Naive thymus-derived CD8-positive, alpha-beta T cell (primary cell): Measurements from ENCODE around the gene DDIAS. TPM values are rescaled to one million over a fixed set of nuclear protein-coding genes. Genes with fewer than 3 reads are reported as not detected.
A peak's percentile ranks its signal among the peaks of the same experiment; 100 is the strongest.
"Not testable (repeated sequence)": the region's sequence is repeated elsewhere in the genome, so short reads cannot be mapped to it uniquely, and the experiment has no call there.

Experiments
- ATAC-seq, 2 donors: fragments of 150-1000 bp; cut with Tn5 transposase in 1 of 2; sonication (Bioruptor Pico), chemical (Tn5 transposase) in 1 of 2; 1 replicate in 1 of 2; 2 replicates in 1 of 2; pipeline ENCODE4 v1.10.0; 2021; ENCODE audit warnings: mild to moderate bottlenecking in 2 of 2, moderate library complexity in 2 of 2
- POLR2A ChIA-PET: fragments of 350-600 bp; sonication (Branson Sonifier 250); formaldehyde crosslinking; loops from one replicate; lab custom pipeline; 2021; ENCODE audit warnings: antibody characterized with exemption; lab: Charles Lee
- DNase-seq, 10 donors: peaks; one replicate each; pipeline versions ENCODE4 v3.0.0 to v3.0.0-alpha.2; 2020 to 2022
- H3K27ac Mint-ChIP-seq, 10 donors: one replicate each; pipeline ENCODE4 v1.8.0; 2020 to 2022; ENCODE audit warnings: mild to moderate bottlenecking in 10 of 10, mixed read lengths in 10 of 10, moderate library complexity in 4 of 10, inconsistent platforms in 1 of 10
- H3K27me3 Mint-ChIP-seq, 5 donors: one replicate each; pipeline ENCODE4 v1.8.0; 2021 to 2022; ENCODE audit warnings: mixed read lengths in 5 of 5
- H3K36me3 Mint-ChIP-seq, 3 donors: one replicate each; pipeline ENCODE4 v1.8.0; 2020 to 2022; ENCODE audit warnings: mixed read lengths in 3 of 3, mild to moderate bottlenecking in 2 of 3, inconsistent platforms in 1 of 3
- H3K4me1 Mint-ChIP-seq, 4 donors: one replicate each; pipeline ENCODE4 v1.8.0; 2021 to 2022; ENCODE audit warnings: mixed read lengths in 4 of 4
- H3K4me3 Mint-ChIP-seq, 10 donors: one replicate each; pipeline ENCODE4 v1.8.0; 2020 to 2022; ENCODE audit warnings: mild to moderate bottlenecking in 10 of 10, mixed read lengths in 10 of 10, moderate library complexity in 6 of 10, inconsistent platforms in 1 of 10
- H3K9me3 Mint-ChIP-seq, 9 donors: one replicate each; pipeline ENCODE4 v1.8.0; 2020 to 2022; ENCODE audit warnings: mixed read lengths in 9 of 9, mild to moderate bottlenecking in 3 of 9, inconsistent platforms in 1 of 9, moderate library complexity in 1 of 9
- polyA plus RNA-seq, 3 donors: library from polyadenylated mRNA; unstranded; fragments of 300-500 nt; fragmentation: Illumina TruSeq; gene quantifications; one replicate each; pipeline ENCODE4 v1.2.3, GENCODE V29; 2021
- total RNA-seq, 8 experiments: library from RNA in 2 of 8; stranded (reverse) in 2 of 8; gene quantifications; one replicate each; pipeline ENCODE4 v1.2.3 and lab custom pipeline; 2021 to 2026

DDIAS gene, protein sequence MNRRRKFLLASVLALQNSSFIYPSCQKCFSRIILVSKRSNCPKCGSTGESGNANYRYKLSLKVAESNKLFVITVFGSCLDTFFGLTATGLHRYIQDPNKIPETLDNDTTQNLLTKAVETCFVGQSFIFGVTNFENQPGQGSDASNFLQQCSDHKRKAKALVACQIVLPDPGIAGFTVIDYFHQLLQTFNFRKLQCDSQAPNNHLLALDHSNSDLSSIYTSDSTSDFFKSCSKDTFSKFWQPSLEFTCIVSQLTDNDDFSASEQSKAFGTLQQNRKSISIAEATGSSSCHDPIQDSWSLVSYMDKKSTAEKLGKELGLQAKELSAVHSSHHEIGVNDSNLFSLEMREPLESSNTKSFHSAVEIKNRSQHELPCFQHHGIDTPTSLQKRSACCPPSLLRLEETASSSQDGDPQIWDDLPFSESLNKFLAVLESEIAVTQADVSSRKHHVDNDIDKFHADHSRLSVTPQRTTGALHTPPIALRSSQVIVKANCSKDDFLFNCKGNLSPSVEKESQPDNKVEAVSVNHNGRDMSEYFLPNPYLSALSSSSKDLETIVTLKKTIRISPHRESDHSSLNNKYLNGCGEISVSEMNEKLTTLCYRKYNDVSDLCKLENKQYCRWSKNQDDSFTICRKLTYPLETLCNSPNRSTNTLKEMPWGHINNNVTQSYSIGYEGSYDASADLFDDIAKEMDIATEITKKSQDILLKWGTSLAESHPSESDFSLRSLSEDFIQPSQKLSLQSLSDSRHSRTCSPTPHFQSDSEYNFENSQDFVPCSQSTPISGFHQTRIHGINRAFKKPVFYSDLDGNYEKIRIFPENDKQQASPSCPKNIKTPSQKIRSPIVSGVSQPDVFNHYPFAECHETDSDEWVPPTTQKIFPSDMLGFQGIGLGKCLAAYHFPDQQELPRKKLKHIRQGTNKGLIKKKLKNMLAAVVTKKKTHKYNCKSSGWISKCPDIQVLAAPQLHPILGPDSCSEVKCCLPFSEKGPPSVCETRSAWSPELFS
- 1 to 10 TPM; 2.3 to 2.5 TPM for total RNA-seq
- polyA plus RNA-seq = 1 to 10 TPM in 2 of 3 donors, under 1 TPM in 1; 0.59 to 3.1 (median 1.7) TPM
- total RNA-seq (lab: John Stamatoyannopoulos, UW) = 1.6 to 26.3 (median 2.8) reads per million in 6 experiments

DNA sequence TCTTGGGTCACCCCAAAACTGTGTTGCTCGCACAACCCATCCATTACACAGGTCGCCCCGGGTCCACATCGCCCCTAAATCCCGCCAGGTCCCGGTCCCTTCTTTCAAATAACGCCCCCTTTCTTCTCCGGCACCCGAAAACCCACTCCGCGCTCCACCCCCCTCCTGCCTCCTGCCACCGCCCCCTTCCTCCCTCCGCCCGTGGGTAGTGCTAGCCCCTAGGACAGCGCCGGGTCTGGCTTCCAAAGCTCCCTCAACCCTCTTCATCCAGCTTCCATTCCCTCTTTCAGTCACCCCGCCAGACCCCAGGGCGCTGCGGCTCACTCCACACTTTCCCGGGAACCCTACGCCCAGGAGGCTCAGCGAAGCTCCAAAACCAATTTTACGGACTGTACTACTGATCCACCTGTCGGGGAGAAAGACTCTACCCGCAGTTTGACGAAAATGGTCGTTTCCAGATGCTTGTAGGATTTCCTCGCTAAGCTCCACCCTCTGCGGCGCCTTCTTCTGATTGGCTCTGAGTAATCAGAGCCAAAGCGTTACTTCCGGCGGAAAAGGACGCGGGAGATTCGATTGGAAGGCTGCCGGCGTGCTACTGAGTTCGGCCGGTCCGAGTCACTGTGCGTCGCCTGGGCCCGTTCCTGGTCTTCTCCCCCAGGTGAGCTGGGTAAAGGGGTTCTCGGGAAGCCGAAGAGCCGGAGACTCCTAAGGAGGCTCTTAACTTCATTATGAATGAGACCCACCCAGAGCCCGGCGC is at the start of gene DDIAS:
Gene DDIAS (plus strand): TSS at position 572 of the 757 bp plus-strand sequence. CDS start 13,003 bp downstream, outside the sequence.
- no peaks in the 10 kb centered on the region for H3K9me3 Mint-ChIP-seq
- peaks cover 24 to 51% (median 47%) of the 10 kb centered on the region in 4 donors for H3K4me1 Mint-ChIP-seq
- no peaks in the 10 kb centered on the region for H3K27me3 Mint-ChIP-seq
- H3K4me3 Mint-ChIP-seq = peak within 1 kb of the TSS; percentile 90 to 100 (median 100)
- H3K36me3 Mint-ChIP-seq = peaks cover 0 to 2% (median 0%) of the 10 kb centered on the region in 3 donors
- DNase-seq (peak; percentile 78 to 98 (median 94)), ATAC-seq (peak; percentile 65 to 68)
- peak within 1 kb of the TSS; percentile 92 to 100 (median 100) for H3K27ac Mint-ChIP-seq
- POLR2A ChIA-PET = interaction anchor here (0.7 to 3.5 kb wide), 32 partner anchors 10 to 385 kb away, joined by 3 to 69 read pairs (median 6); partner anchors contain the start of genes ANKRD42, CCDC90B, PCF11 and RAB30

GRCh38 chr11:82854242-82854641 is 47.3 kb upstream of the DDIAS start:
- no peak overlapping the region for H3K4me3 Mint-ChIP-seq
- H3K27ac Mint-ChIP-seq = peak overlapping the region in 1 of 10 donors; percentile 15
- peaks cover 0 to 33% (median 18%) of the 10 kb centered on the region in 3 donors for H3K36me3 Mint-ChIP-seq
- ATAC-seq (no peak), DNase-seq (no peak)
- H3K27me3 Mint-ChIP-seq = no peaks in the 10 kb centered on the region
- H3K4me1 Mint-ChIP-seq = peaks cover 0 to 9% (median 4%) of the 10 kb centered on the region in 4 donors
- POLR2A ChIA-PET = no interaction called here
- H3K9me3 Mint-ChIP-seq = no peaks in the 10 kb centered on the region

DNA sequence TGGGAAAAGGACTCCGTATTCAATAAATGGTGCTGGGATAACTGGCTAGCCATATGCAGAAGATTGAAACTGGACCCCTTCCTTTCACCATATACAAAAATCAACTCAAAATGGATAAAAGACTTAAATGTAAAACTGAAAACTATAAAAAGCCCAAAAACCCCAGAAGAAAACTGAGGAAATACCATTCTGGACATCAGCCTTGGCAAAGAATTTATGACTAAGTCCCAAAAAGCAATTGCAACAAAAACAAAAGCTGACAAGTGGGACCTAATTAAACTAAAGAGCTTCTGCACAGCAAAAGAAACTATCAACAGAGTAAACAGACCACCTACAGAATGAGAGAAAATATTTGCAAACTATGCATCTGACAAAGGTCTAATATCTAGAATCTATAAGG is 46.6 kb upstream of the DDIAS start:
- DNase-seq, POLR2A ChIA-PET, H3K27me3 Mint-ChIP-seq, H3K4me3 Mint-ChIP-seq, H3K4me1 Mint-ChIP-seq, H3K9me3 Mint-ChIP-seq, ATAC-seq, H3K27ac Mint-ChIP-seq: not testable (repeated sequence)
- H3K36me3 Mint-ChIP-seq = peaks cover 0 to 28% (median 18%) of the 10 kb centered on the region in 3 donors

DNA sequence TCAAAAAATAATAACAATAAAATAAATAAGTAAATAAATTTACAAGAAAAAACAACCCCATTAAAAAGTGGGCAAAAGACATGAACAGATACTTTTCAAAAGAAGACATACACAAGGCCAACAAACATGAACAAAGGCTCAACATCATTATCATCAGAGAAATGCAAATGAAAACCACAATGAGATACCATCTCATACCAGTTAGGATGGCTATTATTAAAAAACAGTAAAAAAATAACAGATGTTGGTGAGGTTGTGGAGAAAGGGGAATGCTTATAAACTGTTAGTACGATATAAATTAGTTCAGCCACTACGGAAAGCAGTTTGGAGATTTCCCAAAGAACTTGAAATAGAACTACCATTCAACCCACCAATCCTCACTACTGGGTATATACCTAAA is 45.9 kb upstream of the DDIAS start:
- Mint-ChIP-seq H3K27ac (no peak overlapping the region), H3K27me3 (no peaks in the 10 kb centered on the region), H3K4me3 (no peak overlapping the region), H3K4me1 (peaks cover 0 to 9% (median 4%) of the 10 kb centered on the region in 4 donors), H3K9me3 (no peaks in the 10 kb centered on the region), H3K36me3 (peaks cover 0 to 22% (median 13%) of the 10 kb centered on the region in 3 donors)
- POLR2A ChIA-PET = no interaction called here
- DNase-seq = no peak
- no peak for ATAC-seq

DNA sequence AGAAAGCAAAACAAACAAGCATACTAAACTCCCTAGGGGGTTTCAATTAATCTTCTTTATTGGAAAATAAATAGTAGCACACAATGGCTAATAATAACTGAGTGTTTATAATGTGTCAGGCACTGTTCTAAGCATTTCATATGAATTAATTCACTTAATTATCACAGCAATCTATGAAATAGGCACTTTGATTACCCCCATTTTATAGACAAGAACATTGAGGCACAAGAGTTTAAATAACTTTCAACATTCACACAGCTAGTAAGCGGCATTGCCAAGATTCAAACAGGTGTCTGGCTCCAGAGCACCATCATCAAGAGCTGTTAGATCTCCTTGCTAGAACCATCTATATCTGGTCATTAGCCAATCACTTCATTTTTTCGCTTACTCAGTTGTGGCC is 44.4 kb upstream of the DDIAS start:
- Mint-ChIP-seq H3K4me3 (no peak overlapping the region), H3K36me3 (peaks cover 0 to 17% (median 9%) of the 10 kb centered on the region in 3 donors), H3K27me3 (no peaks in the 10 kb centered on the region), H3K27ac (no peak overlapping the region), H3K4me1 (peaks cover 0 to 9% (median 4%) of the 10 kb centered on the region in 4 donors), H3K9me3 (no peaks in the 10 kb centered on the region)
- POLR2A ChIA-PET = no interaction called here
- ATAC-seq = no peak
- no peak for DNase-seq

- Mint-ChIP-seq H3K4me3 (no peak overlapping the region), H3K27me3 (no peaks in the 10 kb centered on the region), H3K36me3 (peaks cover 0 to 17% (median 9%) of the 10 kb centered on the region in 3 donors), H3K9me3 (no peaks in the 10 kb centered on the region), H3K4me1 (peaks cover 0 to 9% (median 4%) of the 10 kb centered on the region in 4 donors), H3K27ac (no peak overlapping the region)
- DNase-seq (no peak), ATAC-seq (no peak)
- POLR2A ChIA-PET = no interaction called here
Measured at GRCh38 chr11:82858133-82858532, 43.4 kb upstream of the DDIAS start.

GRCh38 chr11:82858556-82859091 is 42.9 kb upstream of the DDIAS start:
- H3K36me3 Mint-ChIP-seq = peaks cover 0 to 17% (median 9%) of the 10 kb centered on the region in 3 donors

GRCh38 chr11:82859750-82860149 is 41.8 kb upstream of the DDIAS start:
- no peak for DNase-seq
- no peak overlapping the region for H3K4me3 Mint-ChIP-seq
- H3K27me3 Mint-ChIP-seq = no peaks in the 10 kb centered on the region
- no peaks in the 10 kb centered on the region for H3K9me3 Mint-ChIP-seq
- peaks cover 0 to 2% (median 0%) of the 10 kb centered on the region in 4 donors for H3K4me1 Mint-ChIP-seq
- no peak for ATAC-seq
- H3K36me3 Mint-ChIP-seq = peaks cover 0 to 17% (median 9%) of the 10 kb centered on the region in 3 donors
- POLR2A ChIA-PET = interaction anchor here (1.4 kb wide), 1 partner anchor 427 kb away, joined by 3 read pairs; no protein-coding TSS in a partner anchor
- H3K27ac Mint-ChIP-seq = no peak overlapping the region

More at GRCh38 chr11:82858556-82859091, 42.9 kb upstream of the DDIAS start:
- no peak overlapping the region for H3K4me3 Mint-ChIP-seq
- no peak for DNase-seq
- POLR2A ChIA-PET = no interaction called here
- H3K27ac Mint-ChIP-seq = no peak overlapping the region
- H3K27me3 Mint-ChIP-seq = no peaks in the 10 kb centered on the region
- peaks cover 0 to 9% (median 4%) of the 10 kb centered on the region in 4 donors for H3K4me1 Mint-ChIP-seq
- ATAC-seq = no peak
- H3K9me3 Mint-ChIP-seq = no peaks in the 10 kb centered on the region

DNA sequence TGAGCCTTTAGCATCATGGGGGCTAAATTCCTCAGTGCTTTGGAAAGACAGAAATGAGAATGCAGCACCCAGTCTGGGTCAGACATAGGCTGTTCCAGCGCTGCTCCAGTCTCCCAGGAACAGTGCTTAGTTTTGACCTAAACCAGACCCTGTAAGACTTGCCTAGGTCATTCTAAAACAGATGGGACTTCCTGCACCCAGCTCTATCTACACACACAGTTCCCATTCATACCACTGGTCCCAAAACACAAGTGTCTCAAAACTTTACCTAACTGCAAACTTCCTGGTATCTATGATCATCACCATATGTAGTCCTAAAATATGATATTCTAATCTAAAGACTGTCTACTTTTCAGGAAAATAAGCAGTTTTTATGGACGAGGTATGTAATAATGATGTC is 39.2 kb upstream of the DDIAS start:
- Mint-ChIP-seq H3K27me3 (no peaks in the 10 kb centered on the region), H3K4me1 (peaks cover 2 to 3% (median 2%) of the 10 kb centered on the region in 4 donors), H3K9me3 (no peaks in the 10 kb centered on the region), H3K27ac (no peak overlapping the region), H3K36me3 (peaks cover 0 to 12% (median 0%) of the 10 kb centered on the region in 3 donors), H3K4me3 (no peak overlapping the region)
- POLR2A ChIA-PET = no interaction called here
- ATAC-seq (no peak), DNase-seq (no peak)

DNA sequence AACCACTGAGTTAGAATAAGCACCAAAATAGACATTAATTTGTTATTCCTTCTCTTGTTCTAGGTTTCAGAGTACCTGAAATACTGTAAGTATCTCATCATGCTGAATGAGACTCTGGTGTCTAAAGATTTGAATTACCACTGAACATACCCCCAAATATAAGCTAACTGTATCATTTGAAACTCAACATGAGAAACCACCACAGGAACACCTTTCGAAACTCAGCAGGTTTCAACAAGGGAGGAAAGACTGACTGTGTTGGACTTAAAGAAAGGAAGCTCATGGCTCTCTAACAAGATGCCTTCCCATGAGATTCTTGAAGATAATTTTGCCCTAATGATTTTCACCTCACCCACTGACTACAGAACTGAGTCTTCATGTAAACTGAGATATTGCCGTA is 38.3 kb upstream of the DDIAS start:
- Mint-ChIP-seq H3K9me3 (no peaks in the 10 kb centered on the region), H3K27me3 (no peaks in the 10 kb centered on the region), H3K36me3 (peaks cover 0 to 6% (median 0%) of the 10 kb centered on the region in 3 donors), H3K4me1 (peaks cover 4 to 7% (median 6%) of the 10 kb centered on the region in 4 donors), H3K4me3 (no peak overlapping the region), H3K27ac (no peak overlapping the region)
- DNase-seq (no peak), ATAC-seq (no peak)
- POLR2A ChIA-PET = no interaction called here

DNA sequence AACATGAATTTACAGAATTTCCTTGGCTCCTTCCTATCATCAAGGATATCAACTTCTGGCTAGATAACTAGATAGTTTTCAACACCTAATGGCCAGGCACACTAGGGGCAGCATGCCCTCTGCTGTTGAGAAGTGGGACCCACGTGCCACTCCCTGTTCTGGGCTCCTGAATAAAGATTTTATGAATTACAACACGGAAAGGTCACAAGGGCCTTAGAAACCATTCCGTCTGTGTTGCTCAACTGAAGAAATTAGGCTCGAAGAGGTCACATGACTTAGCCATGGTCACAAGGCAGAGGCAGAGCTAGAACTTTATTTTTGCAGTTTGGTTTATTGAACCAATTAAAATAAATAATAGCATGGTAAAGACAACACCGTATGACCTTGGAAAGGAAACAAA is 37.3 kb upstream of the DDIAS start:
- peaks cover 4 to 7% (median 6%) of the 10 kb centered on the region in 4 donors for H3K4me1 Mint-ChIP-seq
- no peaks in the 10 kb centered on the region for H3K27me3 Mint-ChIP-seq
- no peak overlapping the region for H3K4me3 Mint-ChIP-seq
- POLR2A ChIA-PET = no interaction called here
- ATAC-seq (peak; percentile 49 to 50), DNase-seq (peak in 9 of 10 donors; percentile 1 to 42 (median 12))
- H3K36me3 Mint-ChIP-seq = peaks cover 0 to 2% (median 0%) of the 10 kb centered on the region in 3 donors
- H3K27ac Mint-ChIP-seq = peak overlapping the region in 1 of 10 donors; percentile 22
- no peaks in the 10 kb centered on the region for H3K9me3 Mint-ChIP-seq
